Kidney (tissue), 14 donors: ENCODE results near the gene PSMD14. TPM values are rescaled to one million over a fixed set of nuclear protein-coding genes. Genes with fewer than 3 reads are reported as not detected.

ENCODE experiments used
- DNase-seq, 5 donors: peaks; one replicate each; pipeline ENCODE4 v3.0.0-alpha.2; 2013 to 2020
- FAIRE-seq: peaks from 2 replicates; lab custom pipeline; 2012; peaks lifted over from hg19 to GRCh38; lab: Jason Lieb, UNC
- H3K27ac ChIP-seq, 2 donors: one replicate each; pipeline ENCODE4 v1.7.0; 2013; ENCODE audit warnings: low read depth in 2 of 2, low read length in 2 of 2, inconsistent platforms in 1 of 2
- H3K27me3 ChIP-seq: one replicate; pipeline ENCODE4 v1.7.1; 2013; ENCODE audit warnings: low read length, inconsistent platforms; ENCODE audit not compliant: control insufficient read depth, insufficient read depth
- H3K36me3 ChIP-seq, 3 donors: one replicate each; pipeline versions ENCODE4 v1.7.0 to v1.7.1; 2013; ENCODE audit warnings: low read length in 3 of 3, control low read depth in 1 of 3, inconsistent platforms in 1 of 3; ENCODE audit not compliant: insufficient read depth in 3 of 3, control insufficient read depth in 2 of 3
- H3K4me1 ChIP-seq, 3 donors: one replicate each; pipeline versions ENCODE4 v1.7.0 to v1.7.1; 2013; ENCODE audit warnings: low read length in 3 of 3, inconsistent platforms in 1 of 3, low read depth in 1 of 3; ENCODE audit not compliant: control insufficient read depth in 2 of 3, insufficient read depth in 2 of 3
- H3K4me3 ChIP-seq, 3 donors: one replicate each; pipeline versions ENCODE4 v1.7.0 to v1.8.1; 2013; ENCODE audit warnings: low read length in 3 of 3, control low read depth in 1 of 3, inconsistent platforms in 1 of 3
- H3K9ac ChIP-seq, 3 donors: one replicate each; pipeline versions ENCODE4 v1.7.0 to v1.7.1; 2013; ENCODE audit warnings: low read length in 3 of 3, control low read depth in 1 of 3, inconsistent platforms in 1 of 3
- H3K9me3 ChIP-seq, 3 donors: one replicate each; pipeline versions ENCODE4 v1.7.0 to v1.7.1; 2013; ENCODE audit warnings: low read length in 3 of 3, control low read depth in 1 of 3, inconsistent platforms in 1 of 3; ENCODE audit not compliant: control insufficient read depth in 2 of 3, insufficient read depth in 1 of 3
- CTCF ChIP-seq: IDR thresholded peaks from 3 replicates; pipeline ENCODE4 v1.5.1; 2012; ENCODE audit warnings: mild to moderate bottlenecking, moderate library complexity, borderline replicate concordance; ENCODE audit not compliant: insufficient read depth; ENCODE audit errors: extremely low read depth
- intact Hi-C: fragments of 100-400 bp; cut with DNase I; formaldehyde crosslinking; loops from one replicate; pipeline ENCODE4 v1.11.1; 2022
- polyA plus RNA-seq: library from polyadenylated mRNA; stranded (reverse); fragments of 350-450 nt; fragmentation: Illumina TruSeq; extraction: RNeasy Lipid Tissue Mini Kit (QIAGEN cat#74804); gene quantifications from one replicate; pipeline ENCODE4 v1.2.3, GENCODE V29; 2014; ENCODE audit warnings: low read depth, low replicate concordance; ENCODE audit not compliant: insufficient read depth
- total RNA-seq: library from RNA; stranded (reverse); fragmentation: NEBNext Ultra II Directional; extraction: Animal tissue kit (Norgen Biotek cat#: 25700); gene quantifications from one replicate; pipeline ENCODE4 v1.2.1, GENCODE V29; 2021
- donor health status: control.
- donor health status: control.
- donor health status: control.
- donor health status: control.
- donor health status: control.
- donor health status: DM: yes; HTN: yes; CAD: no.
- donor health status: Normal renal cell carcinoma (clear cell type).

Gene PSMD14
- total and polyA plus RNA-seq, 2 donors from 2014 or later, result 41.0 to 55.8 TPM

- Histone ChIP-seq H3K27ac (no peak overlapping the region), H3K4me1 (no peaks in the 10 kb centered on the region), H3K36me3 (no peaks in the 10 kb centered on the region), H3K4me3 (no peak overlapping the region), H3K9me3 (peaks cover 0 to 10% (median 0%) of the 10 kb centered on the region in 3 donors), H3K9ac (no peak overlapping the region), H3K27me3 (no peaks in the 10 kb centered on the region)
- intact Hi-C loops, result no loop called here
- DNase-seq (no peak), FAIRE-seq (no peak)
- no peak for TF ChIP-seq CTCF
Measured at GRCh38 chr2:161362568-161363166, 54.4 kb downstream of the PSMD14 start.

DNA sequence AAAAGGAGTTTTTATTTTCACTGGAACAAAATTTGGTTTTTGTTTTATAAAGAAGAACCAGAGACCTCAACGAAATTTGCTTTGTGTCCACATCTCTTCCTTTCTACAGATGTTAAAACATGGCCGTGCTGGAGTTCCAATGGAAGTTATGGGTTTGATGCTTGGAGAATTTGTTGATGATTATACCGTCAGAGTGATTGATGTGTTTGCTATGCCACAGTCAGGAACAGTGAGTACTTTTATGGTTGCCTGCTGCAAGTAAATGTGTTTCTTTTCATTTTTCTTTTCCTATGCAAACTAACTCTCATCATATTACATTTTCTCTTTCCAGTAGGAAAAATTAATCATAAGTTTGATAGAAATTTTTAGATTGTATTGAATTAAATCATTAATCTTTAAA, 59.5 kb downstream of the PSMD14 start:
- H3K9ac ChIP-seq, result no peak overlapping the region
- no peak for TF ChIP-seq CTCF
- no peak overlapping the region for H3K27ac ChIP-seq
- H3K27me3 ChIP-seq, result no peaks in the 10 kb centered on the region
- H3K4me3 ChIP-seq, result no peak overlapping the region
- peaks cover 0 to 4% (median 0%) of the 10 kb centered on the region in 3 donors for H3K9me3 ChIP-seq
- intact Hi-C loops, result no loop called here
- DNase-seq (no peak), FAIRE-seq (no peak)
- no peaks in the 10 kb centered on the region for H3K4me1 ChIP-seq
- H3K36me3 ChIP-seq, result peaks cover 0 to 5% (median 0%) of the 10 kb centered on the region in 3 donors

GRCh38 chr2:161369311-161369710, 61.1 kb downstream of the PSMD14 start:
- H3K27me3 ChIP-seq, result no peaks in the 10 kb centered on the region
- no peak overlapping the region for H3K4me3 ChIP-seq
- no peak for TF ChIP-seq CTCF
- DNase-seq (no peak), FAIRE-seq (no peak)
- H3K9me3 ChIP-seq, result no peaks in the 10 kb centered on the region
- H3K36me3 ChIP-seq, result peaks cover 0 to 5% (median 0%) of the 10 kb centered on the region in 3 donors
- H3K27ac ChIP-seq, result no peak overlapping the region
- intact Hi-C loops, result no loop called here
- no peaks in the 10 kb centered on the region for H3K4me1 ChIP-seq
- H3K9ac ChIP-seq, result no peak overlapping the region

GRCh38 chr2:161370981-161371380, 62.8 kb downstream of the PSMD14 start:
- FAIRE-seq (no peak), DNase-seq (no peak)
- Histone ChIP-seq H3K4me1 (no peaks in the 10 kb centered on the region), H3K27me3 (no peaks in the 10 kb centered on the region), H3K9ac (no peak overlapping the region), H3K36me3 (peaks cover 0 to 5% (median 0%) of the 10 kb centered on the region in 3 donors), H3K27ac (no peak overlapping the region), H3K4me3 (no peak overlapping the region), H3K9me3 (no peaks in the 10 kb centered on the region)
- no peak for TF ChIP-seq CTCF
- intact Hi-C loops, result no loop called here
